ENCODE data around the gene PPM1B.

DNA sequence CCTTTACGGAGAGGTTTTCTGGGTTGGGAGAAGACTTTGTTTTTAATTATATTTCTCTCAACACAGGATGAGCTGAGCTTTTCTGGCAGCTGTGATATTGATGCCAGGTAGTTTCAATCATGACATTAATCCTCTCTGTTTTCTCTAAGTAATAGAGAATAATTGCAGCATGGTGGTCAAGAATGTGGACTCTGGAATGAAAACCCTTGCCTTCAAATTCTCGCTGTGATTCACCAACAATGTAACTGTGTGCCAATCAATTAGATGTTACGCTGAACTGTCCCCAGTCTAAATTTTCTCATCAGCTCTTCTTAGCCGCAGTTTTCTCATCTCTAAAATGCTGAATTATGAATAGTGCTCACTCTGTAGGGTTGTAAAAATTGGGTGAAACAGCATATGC, 31.6 kb upstream of the PPM1B start:
- TF ChIP-seq, protein P1, sequence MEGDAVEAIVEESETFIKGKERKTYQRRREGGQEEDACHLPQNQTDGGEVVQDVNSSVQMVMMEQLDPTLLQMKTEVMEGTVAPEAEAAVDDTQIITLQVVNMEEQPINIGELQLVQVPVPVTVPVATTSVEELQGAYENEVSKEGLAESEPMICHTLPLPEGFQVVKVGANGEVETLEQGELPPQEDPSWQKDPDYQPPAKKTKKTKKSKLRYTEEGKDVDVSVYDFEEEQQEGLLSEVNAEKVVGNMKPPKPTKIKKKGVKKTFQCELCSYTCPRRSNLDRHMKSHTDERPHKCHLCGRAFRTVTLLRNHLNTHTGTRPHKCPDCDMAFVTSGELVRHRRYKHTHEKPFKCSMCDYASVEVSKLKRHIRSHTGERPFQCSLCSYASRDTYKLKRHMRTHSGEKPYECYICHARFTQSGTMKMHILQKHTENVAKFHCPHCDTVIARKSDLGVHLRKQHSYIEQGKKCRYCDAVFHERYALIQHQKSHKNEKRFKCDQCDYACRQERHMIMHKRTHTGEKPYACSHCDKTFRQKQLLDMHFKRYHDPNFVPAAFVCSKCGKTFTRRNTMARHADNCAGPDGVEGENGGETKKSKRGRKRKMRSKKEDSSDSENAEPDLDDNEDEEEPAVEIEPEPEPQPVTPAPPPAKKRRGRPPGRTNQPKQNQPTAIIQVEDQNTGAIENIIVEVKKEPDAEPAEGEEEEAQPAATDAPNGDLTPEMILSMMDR (IDR thresholded peaks at IDR 0.05): no peak
- TF ChIP-seq EZH2 (IDR thresholded peaks at IDR 0.05; ENCODE audit: borderline replicate concordance, insufficient read depth, low read depth, low read length, poor library complexity, severe bottlenecking): no peak
